GM18526 (cell line): Measurements from ENCODE around the gene ABHD17B.

ENCODE experiments used
- POLR2A ChIP-seq: IDR thresholded peaks from 3 replicates; pipeline ENCODE4 v1.6.1; 2011; ENCODE audit not compliant: insufficient read length; ENCODE audit errors: extremely low read depth

ABHD17B gene

DNA sequence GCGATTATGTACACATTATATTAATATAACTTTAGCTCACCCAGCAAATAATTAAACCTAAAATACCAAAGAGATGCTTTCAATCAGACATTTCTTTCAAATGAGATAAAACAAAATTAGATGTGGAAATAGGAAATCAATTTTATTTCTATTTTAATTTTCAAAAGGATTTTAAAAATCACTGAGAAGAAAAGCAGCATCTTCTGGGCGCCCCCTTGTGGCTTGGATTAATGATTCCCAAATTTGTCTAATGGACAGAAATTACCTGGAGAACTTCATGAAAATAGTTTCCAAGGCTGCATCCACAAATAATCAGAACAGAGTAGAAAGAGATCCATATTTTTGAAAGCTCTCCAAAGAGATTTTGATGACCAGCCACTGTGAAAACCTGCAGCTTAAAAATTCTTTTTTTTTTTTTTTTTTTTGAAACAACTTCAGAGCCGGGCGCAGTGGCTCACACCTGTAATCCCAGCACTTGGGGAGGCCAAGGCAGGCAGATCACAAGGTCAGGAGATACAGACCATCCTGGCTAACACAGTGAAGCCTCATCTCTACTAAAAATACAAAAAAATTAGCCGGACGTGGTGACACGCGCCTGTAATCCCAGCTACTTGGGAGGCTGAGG lies 91.8 kb downstream of the ABHD17B start:
- TF ChIP-seq POLR2A = no peak

DNA sequence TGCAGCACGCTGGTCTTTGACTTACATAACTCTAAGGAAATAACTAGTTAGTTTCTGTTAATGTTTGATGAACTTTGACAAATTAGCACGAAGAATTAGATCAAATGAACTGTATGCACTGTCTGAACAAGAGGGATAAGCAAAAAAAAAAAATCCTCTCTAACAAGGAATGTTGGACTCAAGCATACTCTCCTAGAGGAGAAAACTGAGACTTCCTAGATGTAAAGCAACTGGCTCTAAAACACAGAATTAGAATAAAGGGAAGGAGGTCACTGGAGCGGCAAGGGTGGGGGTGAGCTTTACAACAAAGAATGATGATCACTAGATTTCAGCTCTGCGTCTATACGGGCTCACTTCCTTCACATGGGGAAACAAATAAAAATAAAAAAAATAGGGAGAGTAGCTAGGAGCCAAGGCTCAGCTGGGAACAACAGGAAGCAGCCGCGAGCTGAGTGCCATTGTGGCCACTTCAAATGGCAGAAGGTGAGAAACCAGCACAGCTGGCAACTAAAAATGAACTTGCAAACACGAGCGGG lies 94.0 kb downstream of the ABHD17B start:
- no peak for TF ChIP-seq POLR2A
